ENCODE data around the gene OPTC. TPM values are rescaled to one million over a fixed set of nuclear protein-coding genes. Genes with fewer than 3 reads are reported as not detected.

OPTC gene
- total and polyA plus RNA-seq, 2 of the 8 experiments (the other 6 are each of a cell fraction or from before 2014, with no cell fraction given): 1.1 to 4.0 TPM

GRCh38 chr1:203547147-203547546 lies 53.2 kb downstream of the OPTC start (continued):
- TF ChIP-seq ATF2 (IDR thresholded peaks at IDR 0.05; ENCODE audit: low read length) (no peak), CTBP2 (IDR thresholded peaks at IDR 0.05; ENCODE audit: borderline replicate concordance, insufficient read depth, insufficient read length, low read length) (no peak), RFX5 (IDR thresholded peaks at IDR 0.05; ENCODE audit: borderline replicate concordance, low read depth, low read length) (no peak), RAD21 (IDR thresholded peaks at IDR 0.05 in 1 of 2, conservative IDR thresholded peaks at IDR 0.05 in 1 of 2; ENCODE audit: low read depth in 2 of 2, low read length in 2 of 2) (no peak), SRF (IDR thresholded peaks at IDR 0.05; ENCODE audit: low read depth, low read length) (no peak)
